ENCODE measurements around the gene CAPN14.

CAPN14 gene

GRCh38 chr2:31244101-31244500 lies 26.8 kb upstream of the CAPN14 start:
- Histone ChIP-seq H3K27ac (ENCODE audit: extremely low read depth, low read depth, low read length) (no peak overlapping the region), H3K9me3 (ENCODE audit: control insufficient read depth, insufficient read depth, low read depth, low read length) (no peaks in the 10 kb centered on the region), H3K4me1 (ENCODE audit: control insufficient read depth, insufficient read depth, low read length) (no peaks in the 10 kb centered on the region), H3K36me3 (ENCODE audit: control insufficient read depth in 2 of 2, insufficient read depth in 1 of 2, low read length in 2 of 2) (peaks cover 0 to 20% of the 10 kb centered on the region in 2 experiments; a peak in 2 of 3 replicates), H3K4me3 (ENCODE audit: low read depth, low read length) (no peak overlapping the region)
- POLR2A ChIA-PET, result no interaction called here
- TF ChIP-seq, protein P1, sequence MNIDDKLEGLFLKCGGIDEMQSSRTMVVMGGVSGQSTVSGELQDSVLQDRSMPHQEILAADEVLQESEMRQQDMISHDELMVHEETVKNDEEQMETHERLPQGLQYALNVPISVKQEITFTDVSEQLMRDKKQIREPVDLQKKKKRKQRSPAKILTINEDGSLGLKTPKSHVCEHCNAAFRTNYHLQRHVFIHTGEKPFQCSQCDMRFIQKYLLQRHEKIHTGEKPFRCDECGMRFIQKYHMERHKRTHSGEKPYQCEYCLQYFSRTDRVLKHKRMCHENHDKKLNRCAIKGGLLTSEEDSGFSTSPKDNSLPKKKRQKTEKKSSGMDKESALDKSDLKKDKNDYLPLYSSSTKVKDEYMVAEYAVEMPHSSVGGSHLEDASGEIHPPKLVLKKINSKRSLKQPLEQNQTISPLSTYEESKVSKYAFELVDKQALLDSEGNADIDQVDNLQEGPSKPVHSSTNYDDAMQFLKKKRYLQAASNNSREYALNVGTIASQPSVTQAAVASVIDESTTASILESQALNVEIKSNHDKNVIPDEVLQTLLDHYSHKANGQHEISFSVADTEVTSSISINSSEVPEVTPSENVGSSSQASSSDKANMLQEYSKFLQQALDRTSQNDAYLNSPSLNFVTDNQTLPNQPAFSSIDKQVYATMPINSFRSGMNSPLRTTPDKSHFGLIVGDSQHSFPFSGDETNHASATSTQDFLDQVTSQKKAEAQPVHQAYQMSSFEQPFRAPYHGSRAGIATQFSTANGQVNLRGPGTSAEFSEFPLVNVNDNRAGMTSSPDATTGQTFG (tag by site-specific recombination; IDR thresholded peaks at IDR 0.05; ENCODE audit: borderline replicate concordance), result no peak
- TF ChIP-seq KLF1 (tag by site-specific recombination; IDR thresholded peaks at IDR 0.05) (no peak), ZNF169 (tag by site-specific recombination; IDR thresholded peaks at IDR 0.05) (no peak), GLI2 (tag by site-specific recombination; IDR thresholded peaks at IDR 0.05; ENCODE audit: borderline replicate concordance, low read depth) (no peak), ZNF24 (tag by site-specific recombination; IDR thresholded peaks at IDR 0.05) (no peak), ZNF791 (tag by site-specific recombination; IDR thresholded peaks at IDR 0.05) (no peak), PATZ1 (tag by site-specific recombination; IDR thresholded peaks at IDR 0.05) (no peak)
- TF ChIP-seq, protein P2, sequence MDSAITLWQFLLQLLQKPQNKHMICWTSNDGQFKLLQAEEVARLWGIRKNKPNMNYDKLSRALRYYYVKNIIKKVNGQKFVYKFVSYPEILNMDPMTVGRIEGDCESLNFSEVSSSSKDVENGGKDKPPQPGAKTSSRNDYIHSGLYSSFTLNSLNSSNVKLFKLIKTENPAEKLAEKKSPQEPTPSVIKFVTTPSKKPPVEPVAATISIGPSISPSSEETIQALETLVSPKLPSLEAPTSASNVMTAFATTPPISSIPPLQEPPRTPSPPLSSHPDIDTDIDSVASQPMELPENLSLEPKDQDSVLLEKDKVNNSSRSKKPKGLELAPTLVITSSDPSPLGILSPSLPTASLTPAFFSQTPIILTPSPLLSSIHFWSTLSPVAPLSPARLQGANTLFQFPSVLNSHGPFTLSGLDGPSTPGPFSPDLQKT (IDR thresholded peaks at IDR 0.05; ENCODE audit: borderline replicate concordance, low read depth, low read length), result no peak
- CTCF ChIA-PET, result interaction anchor here (1.2 kb wide), 1 partner anchor 10 kb away, joined by 4 read pairs; the partner anchor contains the start of gene EHD3

DNA sequence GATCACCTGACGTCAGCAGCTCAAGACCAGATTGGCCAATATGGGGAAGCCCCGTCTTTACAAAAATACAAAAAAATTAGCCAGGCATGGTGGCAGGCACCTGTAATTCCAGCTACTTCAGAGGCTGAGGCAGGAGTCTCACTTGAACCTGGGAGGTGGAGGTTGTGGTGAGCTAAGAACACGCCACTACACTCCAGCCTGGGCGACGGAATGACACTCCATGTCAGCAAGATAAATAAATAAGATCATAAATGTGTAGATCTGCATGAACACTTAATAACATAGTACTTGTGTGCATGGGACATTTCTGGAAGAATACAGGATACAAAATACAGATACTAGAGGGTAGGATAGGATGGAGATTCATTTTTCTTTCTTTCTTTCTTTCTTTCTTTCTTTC lies 25.7 kb upstream of the CAPN14 start:
- Histone ChIP-seq H3K4me3 (ENCODE audit: low read depth, low read length) (no peak overlapping the region), H3K36me3 (ENCODE audit: control insufficient read depth in 2 of 2, insufficient read depth in 1 of 2, low read length in 2 of 2) (peaks cover 0 to 12% of the 10 kb centered on the region in 2 experiments; a peak in 2 of 3 replicates), H3K4me1 (ENCODE audit: control insufficient read depth, insufficient read depth, low read length) (no peaks in the 10 kb centered on the region), H3K9me3 (ENCODE audit: control insufficient read depth, insufficient read depth, low read depth, low read length) (no peaks in the 10 kb centered on the region), H3K27ac (ENCODE audit: extremely low read depth, low read depth, low read length) (no peak overlapping the region)
- ChIA-PET CTCF (interaction anchor here (0.7 to 1.2 kb wide), 2 partner anchors 9 to 38 kb away, joined by 3 to 4 read pairs; partner anchors contain the start of gene EHD3), POLR2A (no interaction called here)
- TF ChIP-seq ZSCAN5A (tag by site-specific recombination; IDR thresholded peaks at IDR 0.05), result no peak

DNA sequence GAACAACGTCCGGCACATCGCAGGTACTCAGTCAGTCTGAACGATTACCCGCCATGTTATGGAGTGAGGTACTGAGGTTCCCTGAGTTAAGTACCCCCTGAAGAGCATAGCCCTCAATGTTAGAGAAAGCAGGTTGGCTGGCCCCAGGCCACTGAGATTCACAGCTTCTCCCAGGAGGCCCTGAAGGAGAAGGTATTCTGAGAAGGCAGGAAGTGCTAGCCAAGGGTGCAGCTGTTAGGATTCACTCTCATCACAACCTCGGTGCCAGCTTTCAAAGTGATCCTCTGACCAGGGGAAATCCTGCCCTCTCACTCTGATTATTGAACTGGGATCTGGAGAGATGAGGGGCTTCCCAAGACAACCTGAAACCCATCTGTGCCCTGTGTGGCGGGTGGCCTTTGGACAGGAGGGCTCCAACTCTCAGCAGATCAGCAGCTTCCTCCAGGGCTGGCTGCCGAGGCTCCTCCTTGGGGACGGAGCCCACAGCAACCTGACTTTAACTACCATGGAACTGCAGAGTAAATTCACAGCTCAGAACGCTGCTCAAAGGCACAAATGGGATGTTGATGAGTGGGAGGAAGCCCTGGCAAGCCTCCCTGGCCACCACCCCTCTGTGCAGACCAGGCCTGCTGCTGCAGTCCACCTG lies 24.4 kb upstream of the CAPN14 start:
- POLR2A ChIA-PET, result no interaction called here
- no peaks in the 10 kb centered on the region for H3K4me1 ChIP-seq (ENCODE audit: control insufficient read depth, insufficient read depth, low read length)
- CTCF ChIA-PET, result no interaction called here
- H3K36me3 ChIP-seq (ENCODE audit: control insufficient read depth in 2 of 2, insufficient read depth in 1 of 2, low read length in 2 of 2), result peaks cover 0 to 9% of the 10 kb centered on the region in 2 experiments; a peak in 2 of 3 replicates
- H3K27ac ChIP-seq (ENCODE audit: extremely low read depth, low read depth, low read length), result no peak overlapping the region
- no peaks in the 10 kb centered on the region for H3K9me3 ChIP-seq (ENCODE audit: control insufficient read depth, insufficient read depth, low read depth, low read length)
- H3K4me3 ChIP-seq (ENCODE audit: low read depth, low read length), result no peak overlapping the region
- TF ChIP-seq SETDB1 (IDR thresholded peaks at IDR 0.05; ENCODE audit: insufficient read length, low read length) (no peak), RBAK (tag by site-specific recombination; IDR thresholded peaks at IDR 0.05) (no peak), ZNF639 (tag by site-specific recombination; IDR thresholded peaks at IDR 0.05) (no peak), ZNF660 (tag by site-specific recombination; IDR thresholded peaks at IDR 0.05) (no peak), REPIN1 (tag by site-specific recombination; IDR thresholded peaks at IDR 0.05; ENCODE audit: low read depth) (no peak), ZNF777 (tag by site-specific recombination; IDR thresholded peaks at IDR 0.05; ENCODE audit: borderline replicate concordance) (no peak), ZNF423 (tag by site-specific recombination; IDR thresholded peaks at IDR 0.05) (no peak), ZXDB (tag by site-specific recombination; IDR thresholded peaks at IDR 0.05) (no peak)
- TF ChIP-seq, protein P3, sequence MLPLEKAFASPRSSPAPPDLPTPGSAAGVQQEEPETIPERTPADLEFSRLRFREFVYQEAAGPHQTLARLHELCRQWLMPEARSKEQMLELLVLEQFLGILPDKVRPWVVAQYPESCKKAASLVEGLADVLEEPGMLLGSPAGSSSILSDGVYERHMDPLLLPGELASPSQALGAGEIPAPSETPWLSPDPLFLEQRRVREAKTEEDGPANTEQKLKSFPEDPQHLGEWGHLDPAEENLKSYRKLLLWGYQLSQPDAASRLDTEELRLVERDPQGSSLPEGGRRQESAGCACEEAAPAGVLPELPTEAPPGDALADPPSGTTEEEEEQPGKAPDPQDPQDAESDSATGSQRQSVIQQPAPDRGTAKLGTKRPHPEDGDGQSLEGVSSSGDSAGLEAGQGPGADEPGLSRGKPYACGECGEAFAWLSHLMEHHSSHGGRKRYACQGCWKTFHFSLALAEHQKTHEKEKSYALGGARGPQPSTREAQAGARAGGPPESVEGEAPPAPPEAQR (tag by site-specific recombination; IDR thresholded peaks at IDR 0.05), result no peak
- TF ChIP-seq, protein P4, sequence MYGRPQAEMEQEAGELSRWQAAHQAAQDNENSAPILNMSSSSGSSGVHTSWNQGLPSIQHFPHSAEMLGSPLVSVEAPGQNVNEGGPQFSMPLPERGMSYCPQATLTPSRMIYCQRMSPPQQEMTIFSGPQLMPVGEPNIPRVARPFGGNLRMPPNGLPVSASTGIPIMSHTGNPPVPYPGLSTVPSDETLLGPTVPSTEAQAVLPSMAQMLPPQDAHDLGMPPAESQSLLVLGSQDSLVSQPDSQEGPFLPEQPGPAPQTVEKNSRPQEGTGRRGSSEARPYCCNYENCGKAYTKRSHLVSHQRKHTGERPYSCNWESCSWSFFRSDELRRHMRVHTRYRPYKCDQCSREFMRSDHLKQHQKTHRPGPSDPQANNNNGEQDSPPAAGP (tag by site-specific recombination; IDR thresholded peaks at IDR 0.05), result no peak
